ENCODE data around the gene CCDC83.
"Not testable (repeated sequence)": the region's sequence is repeated elsewhere in the genome, so short reads cannot be mapped to it uniquely, and the experiment has no call there.

The CCDC83 gene

DNA sequence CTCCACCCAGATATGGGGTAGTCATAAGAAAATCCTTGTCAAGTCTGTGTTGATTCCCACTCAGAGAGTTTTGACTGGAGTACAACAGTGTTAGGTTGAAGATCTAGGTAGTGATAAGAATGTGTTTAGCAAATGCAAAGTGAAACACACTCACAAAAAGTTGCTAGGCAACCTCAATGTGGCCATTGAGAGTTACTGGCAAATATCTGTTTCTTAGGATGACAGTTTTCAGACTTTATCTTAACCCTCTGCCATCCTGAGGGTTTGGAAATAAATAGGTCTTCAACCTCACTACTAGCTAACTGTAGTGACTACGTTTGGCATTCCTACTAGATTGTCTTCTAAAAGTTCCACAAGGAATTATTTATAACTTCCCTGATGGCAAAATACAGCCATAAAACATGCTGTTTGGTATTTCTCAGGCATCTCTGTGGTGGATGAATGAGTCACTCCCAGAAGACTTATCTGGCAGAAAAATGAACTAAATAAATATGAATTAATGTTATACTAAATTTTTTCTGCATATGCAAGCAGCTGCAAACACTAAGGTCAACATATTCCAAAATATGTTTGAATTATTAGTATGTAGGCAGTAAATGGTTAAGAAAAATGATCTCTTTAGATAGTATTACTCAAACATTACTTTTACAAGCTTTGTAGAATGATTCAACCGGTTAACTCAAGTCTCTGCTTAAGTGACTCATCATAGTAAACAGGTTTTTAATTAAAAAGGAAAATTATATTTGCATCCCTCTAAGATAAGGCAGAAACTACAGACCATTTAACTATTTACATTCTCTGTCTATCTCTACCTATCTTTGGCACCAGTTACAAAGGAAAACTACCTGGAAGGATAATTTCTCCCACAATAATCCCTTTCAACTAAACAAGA, 27.2 kb upstream of the CCDC83 start:
- Histone ChIP-seq H3K4me3 (ENCODE audit: low read depth, low read length) (no peak overlapping the region), H3K9me3 (no peaks in the 10 kb centered on the region), H3K36me3 (no peaks in the 10 kb centered on the region), H3K27me3 (no peaks in the 10 kb centered on the region), H3K4me1 (peaks cover 3% of the 10 kb centered on the region)
- DNase-seq = no peak
- TF ChIP-seq, protein P1, sequence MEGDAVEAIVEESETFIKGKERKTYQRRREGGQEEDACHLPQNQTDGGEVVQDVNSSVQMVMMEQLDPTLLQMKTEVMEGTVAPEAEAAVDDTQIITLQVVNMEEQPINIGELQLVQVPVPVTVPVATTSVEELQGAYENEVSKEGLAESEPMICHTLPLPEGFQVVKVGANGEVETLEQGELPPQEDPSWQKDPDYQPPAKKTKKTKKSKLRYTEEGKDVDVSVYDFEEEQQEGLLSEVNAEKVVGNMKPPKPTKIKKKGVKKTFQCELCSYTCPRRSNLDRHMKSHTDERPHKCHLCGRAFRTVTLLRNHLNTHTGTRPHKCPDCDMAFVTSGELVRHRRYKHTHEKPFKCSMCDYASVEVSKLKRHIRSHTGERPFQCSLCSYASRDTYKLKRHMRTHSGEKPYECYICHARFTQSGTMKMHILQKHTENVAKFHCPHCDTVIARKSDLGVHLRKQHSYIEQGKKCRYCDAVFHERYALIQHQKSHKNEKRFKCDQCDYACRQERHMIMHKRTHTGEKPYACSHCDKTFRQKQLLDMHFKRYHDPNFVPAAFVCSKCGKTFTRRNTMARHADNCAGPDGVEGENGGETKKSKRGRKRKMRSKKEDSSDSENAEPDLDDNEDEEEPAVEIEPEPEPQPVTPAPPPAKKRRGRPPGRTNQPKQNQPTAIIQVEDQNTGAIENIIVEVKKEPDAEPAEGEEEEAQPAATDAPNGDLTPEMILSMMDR (IDR thresholded peaks at IDR 0.05; ENCODE audit: low read depth, low read length) = no peak

DNA sequence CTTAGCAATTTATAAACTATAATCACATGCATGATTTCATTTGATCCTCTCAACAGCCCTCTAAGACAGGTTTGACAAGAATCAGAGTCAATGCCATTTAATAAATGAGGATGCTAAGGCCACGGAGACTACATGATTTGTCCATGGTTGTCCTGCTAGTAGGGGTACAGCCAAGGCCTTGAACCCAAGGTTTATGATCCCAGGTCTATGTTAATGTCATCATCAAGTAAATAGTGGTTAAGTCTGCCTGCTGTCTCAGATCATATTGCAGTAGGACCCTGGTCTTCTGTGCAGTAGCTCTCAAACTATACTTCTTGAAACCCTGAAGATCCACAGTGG, 26.6 kb upstream of the CCDC83 start:
- TF ChIP-seq, protein P1 (IDR thresholded peaks at IDR 0.05; ENCODE audit: low read depth, low read length) = no peak

DNA sequence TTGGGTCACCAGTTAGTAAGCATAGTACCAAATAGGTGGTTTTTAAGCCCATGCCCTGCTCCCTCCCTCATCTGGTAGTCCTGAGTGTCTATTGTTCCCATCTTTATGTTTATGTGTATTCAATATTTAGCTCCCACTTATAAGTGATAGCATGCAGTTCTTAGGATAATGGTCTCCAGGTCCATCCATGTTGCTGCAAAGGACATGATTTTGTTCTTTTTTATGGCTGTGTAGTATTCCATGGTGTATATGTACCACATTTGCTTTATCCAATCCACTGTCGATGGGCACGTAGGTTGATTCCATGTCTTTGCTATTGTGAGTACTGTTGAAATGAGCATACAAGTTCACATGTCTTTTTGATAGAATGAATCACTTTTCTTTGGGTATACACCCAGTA, 26.0 kb upstream of the CCDC83 start:
- Histone ChIP-seq H3K4me3 (ENCODE audit: low read depth, low read length) (no peak overlapping the region), H3K4me1 (peaks cover 3% of the 10 kb centered on the region), H3K9me3 (no peaks in the 10 kb centered on the region), H3K36me3 (no peaks in the 10 kb centered on the region), H3K27me3 (no peaks in the 10 kb centered on the region)
- TF ChIP-seq, protein P1 (IDR thresholded peaks at IDR 0.05; ENCODE audit: low read depth, low read length) = no peak
- DNase-seq = no peak

More for the DNA sequence above, 26.6 kb upstream of the CCDC83 start:
- Histone ChIP-seq H3K4me3 (ENCODE audit: low read depth, low read length) (no peak overlapping the region), H3K36me3 (no peaks in the 10 kb centered on the region), H3K4me1 (peaks cover 3% of the 10 kb centered on the region), H3K27me3 (no peaks in the 10 kb centered on the region), H3K9me3 (no peaks in the 10 kb centered on the region)
- no peak for DNase-seq

DNA sequence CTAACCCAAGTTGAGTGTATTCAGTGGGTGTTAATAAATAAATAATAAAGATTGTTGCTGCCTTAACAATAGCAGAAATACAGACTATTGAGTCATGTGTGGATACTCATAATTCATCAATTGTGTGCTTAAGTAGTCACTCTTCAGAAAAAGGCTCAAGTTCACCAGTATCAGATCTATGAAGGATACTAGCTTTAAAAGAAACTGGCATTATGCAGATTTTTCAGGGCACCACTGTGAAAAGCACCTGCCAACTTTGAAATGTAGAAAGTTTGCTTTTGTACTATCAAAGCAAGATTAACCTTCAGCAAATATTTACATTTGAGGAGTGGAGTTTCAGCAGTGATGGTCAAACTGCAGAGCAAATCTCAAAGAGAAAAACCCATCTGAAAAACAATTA, 24.1 kb upstream of the CCDC83 start:
- peaks cover 3% of the 10 kb centered on the region for H3K4me1 ChIP-seq
- H3K4me3 ChIP-seq (ENCODE audit: low read depth, low read length) = no peak overlapping the region
- H3K9me3 ChIP-seq = no peaks in the 10 kb centered on the region
- TF ChIP-seq, protein P1 (IDR thresholded peaks at IDR 0.05; ENCODE audit: low read depth, low read length) = no peak
- H3K27me3 ChIP-seq = no peaks in the 10 kb centered on the region
- H3K36me3 ChIP-seq = no peaks in the 10 kb centered on the region
- no peak for DNase-seq

DNA sequence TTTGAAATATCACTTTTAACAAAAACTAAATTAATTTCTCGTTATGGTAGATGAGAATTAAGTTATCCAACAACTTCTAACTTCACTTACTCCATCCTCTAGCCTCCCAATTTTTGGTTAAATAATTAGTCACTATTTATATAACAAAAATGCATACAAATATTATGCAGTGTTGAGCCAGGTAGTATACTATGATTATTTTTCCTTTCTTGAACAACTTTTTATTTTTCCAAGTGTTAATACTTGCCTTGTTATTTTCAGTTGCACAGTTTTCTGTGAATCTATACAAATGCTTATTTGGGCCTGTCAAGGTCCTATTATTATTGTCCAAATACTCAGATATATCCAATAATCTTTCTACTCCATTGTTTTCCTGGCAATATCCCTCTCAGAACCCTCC, 19.9 kb upstream of the CCDC83 start:
- no peaks in the 10 kb centered on the region for H3K4me1 ChIP-seq
- H3K9me3 ChIP-seq = no peaks in the 10 kb centered on the region
- H3K4me3 ChIP-seq (ENCODE audit: low read depth, low read length) = no peak overlapping the region
- 0 out of 2 replicates have a peak, but pooled peaks cover 3% of the 10 kb centered on the region for H3K27me3 ChIP-seq
- DNase-seq = no peak
- H3K36me3 ChIP-seq = no peaks in the 10 kb centered on the region
- TF ChIP-seq, protein P1 (IDR thresholded peaks at IDR 0.05; ENCODE audit: low read depth, low read length) = no peak

DNA sequence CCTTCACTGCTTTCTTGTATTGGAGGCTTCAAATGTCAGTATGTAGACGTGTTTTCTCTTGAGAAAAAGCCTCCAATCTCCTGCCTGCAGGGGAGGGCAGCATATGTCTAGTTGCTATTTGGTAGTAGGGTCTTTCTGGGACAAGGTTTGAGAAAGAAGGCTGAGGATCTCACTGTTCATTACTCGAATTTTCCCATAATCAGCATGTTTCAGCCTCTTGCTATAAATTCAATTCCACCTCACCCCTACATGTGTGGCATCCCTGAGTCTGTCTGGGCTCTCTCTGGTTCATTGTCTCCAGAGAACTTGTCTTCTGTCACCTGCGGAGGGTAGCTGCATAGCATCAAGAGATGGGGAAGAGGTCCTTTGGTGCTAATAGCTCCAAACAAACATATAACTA, 19.5 kb upstream of the CCDC83 start:
- Histone ChIP-seq H3K27me3 (0 out of 2 replicates have a peak, but pooled peaks cover 3% of the 10 kb centered on the region), H3K36me3 (no peaks in the 10 kb centered on the region), H3K4me1 (no peaks in the 10 kb centered on the region), H3K4me3 (ENCODE audit: low read depth, low read length) (no peak overlapping the region), H3K9me3 (no peaks in the 10 kb centered on the region)
- no peak for DNase-seq
- TF ChIP-seq, protein P1 (IDR thresholded peaks at IDR 0.05; ENCODE audit: low read depth, low read length) = no peak

DNA sequence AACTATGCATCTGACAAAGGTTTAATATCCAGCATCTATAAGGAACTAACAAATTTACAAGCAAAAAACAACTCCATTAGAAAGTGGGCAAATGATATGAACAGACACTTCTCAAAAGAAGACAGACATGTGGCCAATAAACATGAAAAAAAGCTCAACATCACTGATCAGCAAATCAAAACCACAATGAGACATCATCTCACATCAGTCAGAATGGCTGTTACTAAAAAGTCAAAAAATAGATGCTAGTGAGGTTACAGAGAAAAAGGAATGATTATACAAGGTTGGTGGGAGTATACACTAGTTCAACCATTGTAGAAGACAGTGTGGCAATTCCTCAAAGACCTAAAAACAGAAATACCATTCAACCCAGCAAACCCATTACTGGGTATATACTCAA, 14.3 kb upstream of the CCDC83 start:
- H3K27me3 ChIP-seq, H3K4me1 ChIP-seq, DNase-seq: not testable (repeated sequence)

More for the DNA sequence above, 14.3 kb upstream of the CCDC83 start:
- H3K36me3 ChIP-seq; H3K9me3 ChIP-seq; H3K4me3 ChIP-seq (ENCODE audit: low read depth, low read length): not testable (repeated sequence)

Data from BE2C (cell line).